Chondrocyte (in vitro differentiated cells): ENCODE results near the gene ZNF148. TPM values are rescaled to one million over a fixed set of nuclear protein-coding genes. Genes with fewer than 3 reads are reported as not detected.

ENCODE experiments used
- DNase-seq: peaks from one replicate; pipeline ENCODE4 v3.0.0; 2021; ENCODE audit warnings: mixed read lengths, low spot score
- H3K27ac Mint-ChIP-seq: one replicate; pipeline ENCODE4 v1.8.0; 2021; ENCODE audit warnings: mild to moderate bottlenecking, moderate library complexity, mixed read lengths; ENCODE audit not compliant: unreplicated experiment
- H3K27me3 Mint-ChIP-seq: 2 replicates; pipeline ENCODE4 v1.8.0; 2021; ENCODE audit warnings: low read depth, mixed read lengths
- H3K36me3 Mint-ChIP-seq: 2 replicates; pipeline ENCODE4 v1.8.0; 2021; ENCODE audit warnings: low read depth, mixed read lengths
- H3K4me1 Mint-ChIP-seq: 2 replicates; pipeline ENCODE4 v1.8.0; 2021; ENCODE audit warnings: low read depth, mild to moderate bottlenecking, mixed read lengths
- H3K4me3 Mint-ChIP-seq: one replicate; pipeline ENCODE4 v1.8.0; 2021; ENCODE audit warnings: mild to moderate bottlenecking, moderate library complexity, mixed read lengths; ENCODE audit not compliant: unreplicated experiment
- H3K9me3 Mint-ChIP-seq: 2 replicates; pipeline ENCODE4 v1.8.0; 2021; ENCODE audit warnings: low read depth, mixed read lengths
- total RNA-seq: library from RNA; stranded (reverse); gene quantifications from 3 replicates; pipeline ENCODE4 v1.2.1, GENCODE V29; 2021
- TF ChIP-seq, protein P1 (sequence below): fragments of 200-600 bp; sonication (generic); IDR thresholded peaks from 2 replicates; pipeline ENCODE4 v1.5.0; 2021; ENCODE audit warnings: antibody characterized with exemption, mild to moderate bottlenecking, moderate library complexity

Gene ZNF148
- total RNA-seq, 1 donor from 2014 or later: 45.9 TPM

DNA sequence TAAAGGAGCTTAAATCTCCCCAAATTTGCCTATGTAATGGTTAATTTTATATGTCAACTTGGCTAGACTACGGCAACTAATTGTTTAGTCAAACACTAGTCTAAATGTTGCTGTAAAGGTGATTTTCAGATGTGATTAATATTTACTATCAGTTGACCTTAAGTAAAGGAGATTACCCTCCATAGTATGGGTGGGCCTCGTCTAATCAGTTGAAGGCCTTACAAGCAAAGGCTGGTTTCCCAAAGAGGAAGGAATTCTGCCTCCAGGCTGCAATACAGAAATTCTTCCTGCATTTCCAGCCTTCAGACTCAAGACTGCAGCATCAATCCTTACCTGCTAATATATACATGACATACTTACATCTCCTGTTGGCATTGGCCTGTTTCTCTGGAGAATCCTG, 186.2 kb downstream of the ZNF148 start:
- H3K36me3 Mint-ChIP-seq: no peaks in the 10 kb centered on the region
- H3K27me3 Mint-ChIP-seq: no peaks in the 10 kb centered on the region
- H3K9me3 Mint-ChIP-seq: no peaks in the 10 kb centered on the region
- DNase-seq: no peak
- peaks cover 24% of the 10 kb centered on the region for H3K4me1 Mint-ChIP-seq
- H3K4me3 Mint-ChIP-seq: no peak overlapping the region
- TF ChIP-seq, protein P1, sequence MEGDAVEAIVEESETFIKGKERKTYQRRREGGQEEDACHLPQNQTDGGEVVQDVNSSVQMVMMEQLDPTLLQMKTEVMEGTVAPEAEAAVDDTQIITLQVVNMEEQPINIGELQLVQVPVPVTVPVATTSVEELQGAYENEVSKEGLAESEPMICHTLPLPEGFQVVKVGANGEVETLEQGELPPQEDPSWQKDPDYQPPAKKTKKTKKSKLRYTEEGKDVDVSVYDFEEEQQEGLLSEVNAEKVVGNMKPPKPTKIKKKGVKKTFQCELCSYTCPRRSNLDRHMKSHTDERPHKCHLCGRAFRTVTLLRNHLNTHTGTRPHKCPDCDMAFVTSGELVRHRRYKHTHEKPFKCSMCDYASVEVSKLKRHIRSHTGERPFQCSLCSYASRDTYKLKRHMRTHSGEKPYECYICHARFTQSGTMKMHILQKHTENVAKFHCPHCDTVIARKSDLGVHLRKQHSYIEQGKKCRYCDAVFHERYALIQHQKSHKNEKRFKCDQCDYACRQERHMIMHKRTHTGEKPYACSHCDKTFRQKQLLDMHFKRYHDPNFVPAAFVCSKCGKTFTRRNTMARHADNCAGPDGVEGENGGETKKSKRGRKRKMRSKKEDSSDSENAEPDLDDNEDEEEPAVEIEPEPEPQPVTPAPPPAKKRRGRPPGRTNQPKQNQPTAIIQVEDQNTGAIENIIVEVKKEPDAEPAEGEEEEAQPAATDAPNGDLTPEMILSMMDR: no peak
- H3K27ac Mint-ChIP-seq: no peak overlapping the region

DNA sequence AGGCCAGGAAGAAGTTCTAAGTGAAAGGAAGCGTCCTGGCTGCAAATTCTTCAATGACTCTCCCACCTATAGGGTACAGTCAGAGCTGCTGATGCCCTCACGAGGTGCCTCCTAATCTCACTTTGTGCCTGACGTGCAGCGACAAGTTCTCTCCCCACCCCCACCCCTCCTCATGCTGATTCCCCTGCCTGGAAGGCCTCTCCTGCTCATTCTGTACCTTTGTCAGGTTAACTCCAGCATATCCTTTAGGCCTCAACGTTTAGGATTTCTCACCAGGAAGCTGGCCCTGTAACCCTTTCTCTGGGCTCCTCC, 187.6 kb downstream of the ZNF148 start:
- Mint-ChIP-seq H3K36me3 (no peaks in the 10 kb centered on the region), H3K27me3 (no peaks in the 10 kb centered on the region), H3K4me1 (peaks cover 24% of the 10 kb centered on the region), H3K4me3 (no peak overlapping the region), H3K9me3 (no peaks in the 10 kb centered on the region), H3K27ac (no peak overlapping the region)
- DNase-seq: no peak
- TF ChIP-seq, protein P1: no peak

DNA sequence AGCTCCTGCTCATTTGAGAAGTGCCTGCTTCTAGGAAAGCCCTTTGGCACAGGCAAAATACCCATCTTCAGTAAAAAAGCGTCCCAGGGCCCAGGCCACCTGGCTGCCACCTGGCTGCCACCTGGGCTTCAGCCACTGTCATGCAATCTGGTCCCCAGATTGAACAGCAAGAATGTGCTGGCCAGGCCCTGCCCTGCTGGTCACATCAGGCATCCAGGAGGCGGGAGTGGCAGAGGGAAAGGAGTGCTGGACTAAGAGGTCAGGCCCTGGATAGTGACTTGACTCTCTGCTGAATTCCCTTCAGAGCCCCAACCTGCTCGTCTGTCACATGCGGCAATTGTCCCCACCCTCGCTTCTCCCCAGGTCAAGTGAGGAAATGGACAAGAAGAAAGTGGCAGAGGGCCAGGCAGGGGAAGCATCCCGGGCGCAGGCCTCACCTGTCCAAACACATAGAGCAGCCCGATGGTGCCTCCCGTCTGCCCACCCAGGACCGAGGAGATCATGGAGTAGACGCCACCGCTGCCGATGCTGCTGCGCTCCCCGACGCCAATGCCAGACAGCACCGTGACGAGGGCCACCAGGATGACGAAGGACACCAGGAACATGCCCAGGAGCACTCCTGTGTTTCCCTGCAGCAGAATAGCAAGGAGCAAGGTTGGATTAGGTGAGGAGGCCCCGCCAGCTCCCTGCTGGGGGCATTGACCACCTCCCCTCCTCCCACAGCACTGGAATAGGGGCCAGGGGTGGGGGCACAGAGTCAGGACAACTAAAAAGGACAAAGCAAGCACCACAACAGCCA, 188.1 kb downstream of the ZNF148 start:
- TF ChIP-seq, protein P1: no peak
- H3K27ac Mint-ChIP-seq: peak overlapping the region; percentile 43
- H3K27me3 Mint-ChIP-seq: no peaks in the 10 kb centered on the region
- H3K9me3 Mint-ChIP-seq: no peaks in the 10 kb centered on the region
- peak overlapping the region; percentile 2 for H3K4me3 Mint-ChIP-seq
- peaks cover 24% of the 10 kb centered on the region for H3K4me1 Mint-ChIP-seq
- DNase-seq: no peak
- no peaks in the 10 kb centered on the region for H3K36me3 Mint-ChIP-seq

DNA sequence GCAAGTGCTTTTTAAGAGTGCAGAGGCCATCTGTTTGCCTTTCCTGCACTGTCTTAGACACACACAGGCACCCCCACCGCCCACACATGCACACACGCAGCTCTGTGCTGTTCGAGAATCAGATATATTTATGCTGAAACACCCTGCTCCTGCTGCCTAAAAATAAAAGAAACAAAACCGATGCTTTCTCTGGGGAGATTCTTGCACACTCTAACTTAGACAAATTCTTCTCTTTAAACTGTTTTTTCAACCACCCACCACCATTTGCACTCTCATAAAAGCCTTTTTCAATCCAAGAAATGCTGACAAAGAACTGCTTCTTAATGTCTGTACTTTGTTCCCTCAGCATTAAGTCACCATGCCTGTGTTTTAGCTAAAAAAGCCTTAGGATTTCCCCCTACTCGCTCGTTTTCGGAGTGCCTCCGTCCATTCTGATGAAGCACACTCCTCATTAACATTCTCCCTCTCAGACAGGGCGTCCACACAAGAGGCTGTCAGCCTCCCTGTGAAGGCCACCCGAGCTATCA, 188.8 kb downstream of the ZNF148 start:
- TF ChIP-seq, protein P1: no peak
- Mint-ChIP-seq H3K27me3 (no peaks in the 10 kb centered on the region), H3K27ac (peak overlapping the region; percentile 43), H3K9me3 (no peaks in the 10 kb centered on the region), H3K36me3 (no peaks in the 10 kb centered on the region), H3K4me1 (peaks cover 24% of the 10 kb centered on the region), H3K4me3 (peak overlapping the region; percentile 2)
- no peak for DNase-seq

DNA sequence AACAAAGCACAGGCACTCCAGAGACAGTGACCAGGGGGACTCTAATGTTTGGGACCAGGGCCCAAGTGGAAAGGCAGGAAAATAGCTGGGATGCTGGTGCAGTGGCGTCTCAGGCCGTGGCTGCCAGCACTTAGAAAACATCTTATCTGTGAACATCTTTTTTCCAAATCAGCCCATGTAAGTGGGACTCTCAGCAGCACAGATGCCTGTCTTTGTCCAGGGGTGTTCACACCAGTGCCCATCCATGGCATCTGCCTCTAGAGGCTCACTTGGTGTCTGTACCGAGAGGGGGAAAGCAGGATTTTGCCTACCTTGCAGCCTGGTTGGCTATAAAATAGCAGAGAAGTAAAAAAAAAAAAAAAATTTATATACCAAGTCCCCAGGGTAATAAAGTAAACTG, 189.3 kb downstream of the ZNF148 start:
- no peaks in the 10 kb centered on the region for H3K36me3 Mint-ChIP-seq
- no peak overlapping the region for H3K4me3 Mint-ChIP-seq
- no peaks in the 10 kb centered on the region for H3K27me3 Mint-ChIP-seq
- no peaks in the 10 kb centered on the region for H3K9me3 Mint-ChIP-seq
- TF ChIP-seq, protein P1: no peak
- DNase-seq: no peak
- H3K27ac Mint-ChIP-seq: no peak overlapping the region
- peaks cover 24% of the 10 kb centered on the region for H3K4me1 Mint-ChIP-seq
